AG09309 (cell line): ENCODE results near the gene NCF2.

ENCODE experiments used
- DNase-seq: peaks from one replicate; pipeline ENCODE4 v3.0.0-alpha.2; 2010; ENCODE audit warnings: low read depth
- H3K4me3 ChIP-seq: 2 replicates; pipeline ENCODE4 v1.5.1; 2011; ENCODE audit warnings: mild to moderate bottlenecking, low read depth, low read length, moderate library complexity; ENCODE audit not compliant: control insufficient read depth
- TF ChIP-seq, protein P1 (sequence below): IDR thresholded peaks from 2 replicates; pipeline ENCODE4 v1.5.1; 2011; ENCODE audit warnings: mild to moderate bottlenecking, low read depth, low read length, inconsistent platforms; ENCODE audit not compliant: insufficient read depth, control insufficient read depth; ENCODE audit errors: missing control alignments

Gene NCF2

DNA sequence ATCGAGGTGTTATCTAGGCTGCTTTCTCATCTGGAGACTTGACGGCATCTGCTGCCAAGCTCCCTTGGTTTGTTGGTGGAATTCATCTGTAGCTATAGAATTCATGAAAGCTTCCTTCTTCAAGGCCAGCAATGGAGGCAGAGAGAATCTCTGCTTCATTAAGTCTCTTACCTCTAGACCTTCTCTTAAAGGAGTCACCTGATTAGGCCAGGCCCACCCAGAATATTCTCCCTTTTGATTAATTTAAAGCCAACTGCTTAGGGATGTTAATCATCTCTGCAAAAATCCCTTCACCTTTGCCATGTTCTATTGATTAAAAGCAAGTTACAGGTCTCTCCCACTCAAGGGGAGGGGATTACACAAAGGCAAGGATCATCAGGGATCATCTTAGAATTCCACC lies 5.3 kb upstream of the NCF2 start:
- DNase-seq, result no peak
- H3K4me3 ChIP-seq, result no peak overlapping the region
- TF ChIP-seq, protein P1, sequence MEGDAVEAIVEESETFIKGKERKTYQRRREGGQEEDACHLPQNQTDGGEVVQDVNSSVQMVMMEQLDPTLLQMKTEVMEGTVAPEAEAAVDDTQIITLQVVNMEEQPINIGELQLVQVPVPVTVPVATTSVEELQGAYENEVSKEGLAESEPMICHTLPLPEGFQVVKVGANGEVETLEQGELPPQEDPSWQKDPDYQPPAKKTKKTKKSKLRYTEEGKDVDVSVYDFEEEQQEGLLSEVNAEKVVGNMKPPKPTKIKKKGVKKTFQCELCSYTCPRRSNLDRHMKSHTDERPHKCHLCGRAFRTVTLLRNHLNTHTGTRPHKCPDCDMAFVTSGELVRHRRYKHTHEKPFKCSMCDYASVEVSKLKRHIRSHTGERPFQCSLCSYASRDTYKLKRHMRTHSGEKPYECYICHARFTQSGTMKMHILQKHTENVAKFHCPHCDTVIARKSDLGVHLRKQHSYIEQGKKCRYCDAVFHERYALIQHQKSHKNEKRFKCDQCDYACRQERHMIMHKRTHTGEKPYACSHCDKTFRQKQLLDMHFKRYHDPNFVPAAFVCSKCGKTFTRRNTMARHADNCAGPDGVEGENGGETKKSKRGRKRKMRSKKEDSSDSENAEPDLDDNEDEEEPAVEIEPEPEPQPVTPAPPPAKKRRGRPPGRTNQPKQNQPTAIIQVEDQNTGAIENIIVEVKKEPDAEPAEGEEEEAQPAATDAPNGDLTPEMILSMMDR, result no peak

DNA sequence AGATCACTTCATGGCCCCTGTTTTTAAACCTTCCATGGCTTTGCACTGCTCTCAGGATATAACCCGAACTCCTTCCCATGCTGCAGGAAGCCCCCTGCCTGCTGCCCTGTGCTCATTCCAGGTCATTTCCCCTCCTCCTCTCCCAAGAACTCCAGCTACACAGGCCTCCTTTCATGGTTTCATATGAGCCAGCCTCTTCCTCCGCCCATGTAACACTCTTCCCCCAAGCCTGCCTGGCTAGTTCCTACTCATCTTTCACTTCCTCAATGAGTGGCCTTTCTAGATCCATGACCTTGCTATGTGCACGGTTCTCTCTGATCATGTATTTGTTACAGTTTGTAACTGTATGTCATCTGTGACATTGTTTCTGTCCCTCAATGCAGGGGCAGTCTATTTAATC lies 3.1 kb upstream of the NCF2 start:
- no peak overlapping the region for H3K4me3 ChIP-seq
- DNase-seq, result no peak
- TF ChIP-seq, protein P1, result no peak

DNA sequence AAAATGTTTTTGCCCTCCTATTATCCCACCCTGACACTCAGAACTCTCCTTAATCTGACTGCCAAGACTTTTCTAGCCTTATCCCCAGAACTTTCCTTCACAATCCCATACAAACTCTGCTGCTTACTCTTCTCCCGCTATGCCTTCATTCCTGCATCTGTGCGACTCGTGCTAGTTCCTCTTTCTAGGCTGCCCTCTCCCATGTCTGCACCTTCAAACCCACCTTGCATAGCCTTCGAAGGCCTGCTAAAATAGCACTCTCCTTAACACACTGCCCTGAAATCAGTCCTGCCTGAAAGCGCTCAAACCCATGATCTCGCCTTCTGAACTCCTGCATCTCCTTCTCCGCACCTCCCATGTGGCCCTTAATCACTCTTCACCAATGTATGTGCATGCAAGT lies 2.5 kb upstream of the NCF2 start:
- no peak for DNase-seq
- no peak overlapping the region for H3K4me3 ChIP-seq
- TF ChIP-seq, protein P1, result no peak

DNA sequence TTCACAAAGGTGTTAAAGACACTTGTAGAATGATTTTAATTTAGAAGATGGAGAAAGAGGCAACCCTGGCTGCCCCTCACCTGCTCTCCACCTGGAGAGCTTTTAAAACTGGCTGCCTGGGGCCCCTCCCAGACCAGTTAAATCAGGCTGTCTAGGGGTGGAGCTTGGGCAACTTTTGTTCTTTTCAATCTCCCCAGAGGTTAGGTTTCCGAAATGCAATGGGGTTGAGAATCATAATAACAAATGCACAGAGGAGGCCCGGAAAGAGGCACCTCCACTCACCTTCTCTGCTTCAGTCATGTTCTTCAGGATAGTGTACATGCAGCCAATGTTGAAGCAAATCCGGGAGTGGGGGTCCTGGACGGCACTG lies 400 bp downstream of the NCF2 start:
- no peak overlapping the region for H3K4me3 ChIP-seq
- DNase-seq, result no peak
- TF ChIP-seq, protein P1, result no peak

DNA sequence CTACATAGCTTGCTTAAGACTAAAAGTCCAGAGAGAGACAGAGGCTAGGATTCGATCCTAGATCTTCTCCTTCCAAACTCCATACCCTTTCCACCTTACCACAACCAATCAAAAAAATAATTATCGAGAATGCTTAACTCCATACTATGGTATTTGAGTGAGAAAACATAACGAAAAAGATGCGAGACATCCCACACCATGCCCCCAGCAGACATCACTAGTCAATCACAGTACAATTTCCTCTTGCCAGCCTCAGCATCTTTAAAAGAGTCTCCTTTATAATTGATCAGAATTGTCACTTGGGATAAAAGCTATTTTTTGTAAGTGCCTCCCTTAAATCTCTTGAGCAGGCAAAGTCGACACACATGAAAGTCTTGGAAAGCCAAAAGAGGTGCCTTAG lies 875 bp downstream of the NCF2 start:
- no peak overlapping the region for H3K4me3 ChIP-seq
- TF ChIP-seq, protein P1, result no peak
- DNase-seq, result no peak

DNA sequence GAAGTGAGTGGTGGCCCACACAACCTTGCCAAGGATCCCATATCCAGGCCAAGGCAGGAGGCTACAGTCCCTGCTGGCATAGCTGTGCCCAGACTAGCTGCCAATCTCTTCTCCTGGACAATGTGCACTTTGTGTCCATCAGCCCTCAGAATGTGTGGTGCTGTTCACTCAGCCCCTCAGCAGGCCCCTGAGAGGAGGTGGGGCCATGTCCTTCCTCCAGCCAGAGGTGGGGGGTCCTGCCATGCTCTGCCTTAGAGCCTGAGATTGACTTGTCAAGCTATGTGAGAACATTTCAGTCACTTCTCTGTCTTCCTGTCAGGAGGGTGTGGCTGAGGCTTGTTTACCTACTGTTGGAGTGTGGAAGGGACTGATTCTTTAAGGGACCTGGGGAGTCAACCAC lies 1.4 kb downstream of the NCF2 start:
- TF ChIP-seq, protein P1, result no peak
- no peak for DNase-seq
- no peak overlapping the region for H3K4me3 ChIP-seq

DNA sequence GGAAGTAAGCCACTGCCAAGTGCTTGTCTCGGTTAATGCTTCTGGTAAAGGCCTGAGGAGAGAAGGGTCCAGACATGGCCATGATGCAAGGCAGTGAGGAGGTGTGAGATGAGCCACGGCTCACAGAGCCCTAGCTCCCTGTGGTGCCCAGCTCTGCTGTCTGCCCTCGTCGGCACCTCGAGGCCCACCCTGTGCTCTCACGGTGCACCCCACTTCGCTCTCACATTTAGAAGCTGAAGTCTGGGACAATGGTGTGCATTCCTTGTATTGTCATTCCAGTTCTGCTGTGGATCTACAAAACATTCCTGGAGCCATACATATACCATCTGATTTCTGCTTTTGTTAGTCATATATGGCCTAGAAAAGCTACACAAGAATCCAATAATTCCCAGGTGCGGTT lies 3.3 kb downstream of the NCF2 start:
- TF ChIP-seq, protein P1, result no peak
- DNase-seq, result no peak
- no peak overlapping the region for H3K4me3 ChIP-seq
